OCI-LY3 (cell line): ENCODE results near the gene PLCB2.

Experiments
- EZH2phosphoT487 ChIP-seq: fragments of 200-600 bp; shearing (Covaris generic); IDR thresholded peaks from 2 replicates; pipeline ENCODE4 v1.6.1; 2018; ENCODE audit warnings: antibody characterized with exemption, mixed run types, low read depth
- TF ChIP-seq, protein P1 (sequence below): fragments of 200-600, 300-600 bp; sonication (generic); IDR thresholded peaks from 2 replicates; pipeline ENCODE4 v1.5.1; 2014; ENCODE audit warnings: antibody characterized with exemption, low read length, low read depth

DNA sequence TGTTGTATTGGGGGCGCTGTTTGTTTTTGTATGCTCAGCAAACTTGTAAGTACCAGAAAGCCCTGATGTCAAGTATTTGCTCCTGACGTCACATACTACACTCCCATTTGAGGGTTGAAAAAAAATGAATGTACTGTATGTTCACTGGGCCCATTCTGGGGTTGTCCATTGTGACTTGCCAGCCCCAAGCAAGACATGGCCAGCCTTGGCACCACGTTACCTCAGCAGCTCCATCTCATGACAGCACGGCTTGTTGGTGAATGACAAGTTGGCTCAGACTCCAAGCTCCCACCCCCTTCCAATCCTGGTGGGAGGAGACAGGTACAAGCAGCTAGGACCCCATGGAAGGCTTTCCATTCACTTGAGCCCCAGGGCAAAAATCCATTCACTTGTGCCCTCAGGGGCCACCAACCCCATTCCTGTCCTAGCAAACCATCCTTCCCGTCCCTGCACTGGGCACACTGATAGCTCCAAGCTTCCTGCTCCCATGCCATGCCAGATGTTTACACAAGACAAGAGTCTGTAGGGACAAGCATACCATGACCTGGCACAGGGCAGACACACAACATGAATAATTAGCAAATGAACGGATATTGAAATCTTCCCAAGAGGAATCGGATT is 44.7 kb upstream of the PLCB2 start:
- TF ChIP-seq, protein P1, sequence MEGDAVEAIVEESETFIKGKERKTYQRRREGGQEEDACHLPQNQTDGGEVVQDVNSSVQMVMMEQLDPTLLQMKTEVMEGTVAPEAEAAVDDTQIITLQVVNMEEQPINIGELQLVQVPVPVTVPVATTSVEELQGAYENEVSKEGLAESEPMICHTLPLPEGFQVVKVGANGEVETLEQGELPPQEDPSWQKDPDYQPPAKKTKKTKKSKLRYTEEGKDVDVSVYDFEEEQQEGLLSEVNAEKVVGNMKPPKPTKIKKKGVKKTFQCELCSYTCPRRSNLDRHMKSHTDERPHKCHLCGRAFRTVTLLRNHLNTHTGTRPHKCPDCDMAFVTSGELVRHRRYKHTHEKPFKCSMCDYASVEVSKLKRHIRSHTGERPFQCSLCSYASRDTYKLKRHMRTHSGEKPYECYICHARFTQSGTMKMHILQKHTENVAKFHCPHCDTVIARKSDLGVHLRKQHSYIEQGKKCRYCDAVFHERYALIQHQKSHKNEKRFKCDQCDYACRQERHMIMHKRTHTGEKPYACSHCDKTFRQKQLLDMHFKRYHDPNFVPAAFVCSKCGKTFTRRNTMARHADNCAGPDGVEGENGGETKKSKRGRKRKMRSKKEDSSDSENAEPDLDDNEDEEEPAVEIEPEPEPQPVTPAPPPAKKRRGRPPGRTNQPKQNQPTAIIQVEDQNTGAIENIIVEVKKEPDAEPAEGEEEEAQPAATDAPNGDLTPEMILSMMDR: no peak
- TF ChIP-seq EZH2phosphoT487: no peak
